Ishikawa (cell line): ENCODE measurements around the gene CDC42BPA.

Experiments used
- RAD21 ChIP-seq: IDR thresholded peaks from 2 replicates; pipeline ENCODE4 v1.6.1; 2012; ENCODE audit warnings: low read depth
- TAF1 ChIP-seq: IDR thresholded peaks from 2 replicates; pipeline ENCODE4 v1.6.1; 2012; ENCODE audit warnings: low read depth, mild to moderate bottlenecking

DNA sequence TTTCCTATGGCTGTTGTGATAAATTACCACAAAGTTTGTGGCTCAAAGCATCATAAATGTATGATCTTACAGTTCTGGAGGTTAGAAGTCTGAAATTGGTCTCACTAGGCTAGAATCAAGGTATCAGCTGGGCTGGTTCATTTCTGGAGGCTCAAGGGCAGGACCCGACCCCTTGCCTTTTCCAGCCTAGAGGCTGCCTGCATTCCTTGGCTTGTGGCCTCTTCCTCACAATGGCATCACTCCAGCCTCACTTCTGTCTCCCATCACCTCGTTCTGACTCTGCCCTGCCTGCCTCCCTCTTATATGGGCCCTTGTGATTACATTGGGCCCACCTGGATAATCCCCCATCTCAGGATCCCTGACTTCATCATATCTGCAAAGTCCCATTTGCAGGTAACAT lies 370.2 kb downstream of the CDC42BPA start:
- TF ChIP-seq RAD21 (no peak), TAF1 (no peak)
